NCI-H82 treated with DMSO at 0.1 percent for 48 hours (cell line): Measurements from ENCODE around the gene STX11.

Source experiments
- DNase-seq: peaks from one replicate; lab custom pipeline; 2025; ENCODE audit not compliant: unreplicated experiment; lab: John Stamatoyannopoulos, UW

STX11 gene

GRCh38 chr6:144214622-144215401, 64.5 kb downstream of the STX11 start:
- DNase-seq: no peak

DNA sequence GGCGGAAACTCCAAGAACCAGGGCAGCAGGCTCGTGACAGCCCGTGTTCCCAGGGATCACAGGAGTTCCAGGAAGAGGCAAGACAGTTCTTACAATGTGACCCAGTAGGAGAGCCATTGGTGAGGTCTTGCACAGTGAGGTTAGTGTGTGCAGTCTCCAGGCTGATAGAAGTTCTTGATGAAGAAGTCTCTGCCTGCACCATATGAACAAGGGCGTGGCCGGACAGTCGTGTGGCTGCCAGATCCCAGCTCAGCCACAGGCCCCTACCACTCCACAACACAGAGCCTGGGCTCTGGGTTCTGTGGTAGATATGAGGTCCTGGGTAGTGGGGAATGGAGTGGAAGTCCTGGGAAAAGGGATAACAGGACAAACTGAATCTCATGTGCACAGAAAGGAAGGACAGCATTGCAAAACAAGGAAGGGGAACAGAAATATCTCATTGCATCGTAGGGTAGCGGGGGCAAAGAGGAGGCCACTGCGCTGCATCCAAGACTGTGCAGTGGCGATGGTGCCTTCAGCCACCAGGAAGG, 65.2 kb downstream of the STX11 start:
- DNase-seq: no peak

GRCh38 chr6:144215932-144216667, 65.8 kb downstream of the STX11 start:
- DNase-seq: peak; percentile 77

DNA sequence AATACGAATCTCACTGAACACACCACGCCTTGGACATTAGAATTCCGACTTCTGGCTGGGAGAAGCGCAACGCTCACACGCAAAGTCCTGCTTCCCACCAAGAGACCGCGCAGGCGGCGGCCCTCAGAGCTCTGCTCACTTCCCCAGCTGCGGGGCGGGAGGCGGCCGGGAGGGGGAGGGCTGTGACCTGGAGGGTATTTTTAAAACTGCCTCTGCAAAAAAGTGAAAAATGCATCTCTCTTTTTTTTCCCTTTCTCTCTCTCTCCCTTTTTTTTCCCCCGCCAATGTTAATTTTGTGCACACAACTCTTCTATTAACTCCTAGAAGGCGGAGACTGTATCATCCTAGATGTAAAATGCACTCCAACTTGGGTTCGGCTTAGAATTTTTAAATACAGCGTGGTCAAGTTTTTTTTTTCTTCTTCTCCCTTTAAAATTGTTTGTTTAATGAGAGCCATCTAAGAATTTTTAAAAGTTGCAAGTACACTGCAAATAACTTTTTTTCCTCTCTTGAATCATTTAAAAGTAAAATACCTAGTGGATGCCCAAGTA, 66.4 kb downstream of the STX11 start:
- no peak for DNase-seq

DNA sequence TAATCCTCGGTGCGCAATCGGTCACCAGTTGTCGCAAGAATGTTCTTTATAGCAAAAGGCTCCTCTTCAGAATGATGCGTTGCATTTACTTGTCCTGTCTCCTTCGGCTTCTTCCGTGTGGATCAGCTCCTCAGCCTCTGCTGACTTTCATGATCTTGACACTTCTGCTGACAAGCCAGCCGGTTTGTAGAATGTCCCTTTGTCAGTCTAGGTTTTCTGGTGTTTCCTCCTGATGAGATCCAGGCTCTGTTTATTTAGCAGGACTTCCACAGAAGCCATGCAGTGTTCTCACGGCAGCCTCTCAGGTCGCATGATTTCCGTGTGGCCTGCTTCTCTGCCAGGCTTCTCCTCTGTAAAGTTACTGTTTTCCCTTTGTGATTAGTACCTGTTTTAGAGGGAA, 66.9 kb downstream of the STX11 start:
- DNase-seq: no peak

DNA sequence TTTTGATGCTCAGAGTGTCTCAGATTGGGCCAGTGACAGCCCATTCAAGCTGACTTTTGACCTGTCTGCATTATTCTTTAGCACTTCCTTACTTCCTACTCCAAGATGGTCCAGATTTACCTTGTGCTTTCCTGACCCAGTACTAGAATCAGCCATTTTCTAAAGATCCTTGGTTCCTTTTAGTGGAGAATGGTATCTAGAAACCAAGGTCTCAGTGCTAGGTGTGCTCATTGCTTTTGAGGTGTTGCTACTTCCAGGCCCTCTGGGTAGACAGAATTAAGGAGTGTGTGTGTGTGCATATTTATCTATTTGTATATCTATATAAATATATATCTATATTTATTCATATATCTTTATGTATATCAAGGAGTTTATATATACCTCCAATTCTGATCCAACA, 67.5 kb downstream of the STX11 start:
- DNase-seq: no peak

DNA sequence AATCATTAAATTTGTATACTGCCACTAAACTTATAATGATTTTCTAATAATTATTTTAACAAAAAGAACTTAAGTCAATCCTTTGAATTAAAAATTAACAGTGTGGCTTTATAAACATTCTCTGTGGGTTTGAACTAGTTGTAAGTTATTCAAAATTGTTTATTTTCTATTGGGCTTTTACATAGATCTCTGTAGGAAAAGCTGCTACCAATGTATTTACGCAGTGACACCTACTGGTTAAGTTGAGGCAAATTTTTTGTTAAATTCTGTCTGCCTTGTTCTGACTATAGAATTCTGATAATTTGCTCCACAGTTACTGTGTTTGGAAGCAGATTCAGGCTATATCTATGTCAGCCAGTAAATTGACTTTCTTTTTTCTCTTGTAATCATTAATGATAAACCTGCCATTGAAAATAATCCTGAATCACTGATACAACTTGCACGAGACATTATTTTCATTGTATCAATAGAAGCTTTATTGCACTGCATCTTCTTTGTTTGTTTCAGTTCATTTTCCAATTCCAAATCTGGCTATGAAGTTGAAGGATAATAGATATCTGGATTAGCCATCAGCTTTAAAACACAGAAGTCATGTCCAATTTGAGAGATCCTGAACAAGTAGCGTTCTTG, 68.9 kb downstream of the STX11 start:
- peak; percentile 14 for DNase-seq

DNA sequence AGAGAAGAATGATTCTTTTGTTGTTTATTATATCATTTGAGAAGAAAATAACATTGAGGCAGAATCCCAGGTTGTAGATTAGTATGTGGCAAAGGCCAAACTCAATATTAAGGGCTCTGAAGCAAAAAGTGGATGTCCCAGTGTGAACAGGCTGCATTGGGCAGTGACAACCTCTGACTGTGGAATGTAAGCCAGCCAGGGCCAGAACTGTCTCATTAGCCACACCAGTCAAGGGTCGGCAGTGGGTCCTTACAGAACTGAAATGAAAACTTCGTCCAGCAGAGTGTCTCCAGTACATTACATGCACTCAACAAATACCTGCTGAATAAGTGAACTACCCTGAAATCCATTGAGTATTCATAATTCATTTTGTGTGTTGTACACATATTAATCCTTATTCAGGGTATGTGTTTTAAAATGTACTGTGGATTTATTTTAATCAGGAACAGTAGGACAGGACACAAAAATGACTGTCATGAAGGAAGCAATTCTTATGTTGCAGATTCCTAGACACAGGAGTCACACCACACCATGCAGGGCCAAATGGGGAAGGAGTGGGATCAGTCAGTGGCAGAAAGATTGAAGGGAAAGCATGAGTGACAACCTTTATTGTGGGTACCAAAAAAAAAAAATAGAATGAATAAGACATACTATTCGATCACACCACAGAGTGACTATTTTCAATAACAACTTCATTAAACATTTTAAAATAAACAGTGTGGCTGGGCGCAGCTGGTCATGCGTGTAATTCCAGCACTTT, 69.9 kb downstream of the STX11 start:
- DNase-seq: no peak

DNA sequence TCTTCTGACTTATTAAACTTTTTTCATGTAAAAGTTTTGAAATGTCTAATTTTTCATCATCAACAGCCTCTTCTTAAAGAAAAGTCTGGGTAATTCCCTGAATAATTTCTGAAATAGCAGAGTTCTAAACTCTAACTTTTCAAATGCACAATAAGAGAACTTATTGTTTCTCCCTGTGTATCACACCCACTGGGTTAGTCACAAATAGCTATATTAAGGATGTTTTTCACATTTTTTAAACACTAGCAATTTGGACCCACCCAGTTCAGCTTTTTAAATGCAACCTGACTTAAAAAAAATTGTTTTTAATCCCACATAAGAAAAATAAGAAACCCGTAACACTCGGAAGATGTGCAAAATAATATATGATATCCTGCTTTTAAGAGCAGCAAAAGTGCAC, 73.4 kb downstream of the STX11 start:
- no peak for DNase-seq

GRCh38 chr6:144231721-144232120, 81.4 kb downstream of the STX11 start:
- no peak for DNase-seq

DNA sequence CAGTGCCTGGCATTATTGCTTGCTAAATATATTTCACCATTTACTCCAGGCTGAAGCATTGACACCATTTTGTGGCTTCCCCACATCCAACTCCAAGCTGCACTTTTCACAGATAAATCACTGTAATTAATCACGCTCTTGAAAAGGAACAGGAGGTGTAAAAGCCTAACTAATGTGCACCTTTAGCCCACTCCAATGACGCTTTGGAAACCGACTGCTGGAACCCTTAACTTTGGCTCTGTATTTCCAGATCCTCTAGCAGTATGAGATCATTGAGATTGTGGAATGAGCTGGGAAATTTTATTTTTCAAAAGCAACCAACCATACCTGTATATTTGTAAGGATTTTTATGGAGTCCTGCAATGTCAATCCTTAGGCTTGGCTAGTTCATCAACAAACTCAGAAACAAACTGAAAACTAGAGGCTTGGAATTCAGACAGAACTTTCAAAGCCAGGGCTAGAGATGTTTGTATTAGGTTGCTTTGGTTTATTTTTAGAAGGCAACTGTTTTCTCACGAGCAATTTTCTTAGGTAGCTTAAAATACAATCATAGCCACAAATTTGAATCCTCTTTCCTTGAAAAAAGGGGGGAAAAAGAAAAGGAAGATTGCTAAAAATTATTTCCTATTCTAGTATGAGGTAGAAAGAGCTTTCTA, 82.0 kb downstream of the STX11 start:
- DNase-seq: no peak

DNA sequence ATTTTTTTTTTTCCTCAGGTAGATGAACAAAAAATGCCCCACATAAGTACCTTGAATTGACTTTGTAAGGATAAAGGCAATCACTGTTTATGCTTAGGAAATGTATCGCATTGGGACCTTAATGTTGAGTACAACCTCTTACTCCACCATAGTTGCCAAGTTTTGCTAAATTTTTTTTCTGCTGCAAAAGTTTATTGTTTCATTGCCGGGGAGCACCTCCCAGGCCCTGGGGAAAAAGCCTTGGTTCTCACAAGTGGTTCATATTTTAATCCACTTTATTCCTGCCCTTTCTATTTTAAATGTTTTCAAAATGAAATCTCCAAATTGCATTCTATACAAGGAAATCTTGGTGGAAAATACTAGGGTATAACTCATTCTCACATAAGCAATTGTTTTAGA, 82.5 kb downstream of the STX11 start:
- no peak for DNase-seq

- DNase-seq: no peak
These were observed 84.1 kb downstream of the STX11 start for GRCh38 chr6:144234399-144234798.

DNA sequence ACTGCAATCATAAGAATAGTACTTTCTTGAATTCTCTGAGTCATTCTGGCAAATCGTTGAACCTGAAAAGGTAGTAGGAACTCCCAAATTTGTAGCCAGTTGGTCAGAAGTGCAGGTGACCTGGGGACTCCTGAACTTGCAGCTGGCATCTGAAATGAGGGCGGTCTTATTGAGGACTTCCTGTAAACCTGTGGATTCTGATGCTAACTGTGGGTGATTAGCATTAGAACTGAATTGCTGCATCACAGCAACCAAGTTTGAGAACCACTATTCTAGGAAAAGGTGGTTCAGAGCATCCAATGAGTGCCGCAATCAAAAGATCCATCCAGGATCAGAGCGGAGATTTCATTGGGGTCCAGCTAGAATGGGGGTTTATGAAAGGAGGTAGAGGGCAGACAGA, 84.6 kb downstream of the STX11 start:
- DNase-seq: no peak
